Measurements from ENCODE around the gene NOP14.

DNA sequence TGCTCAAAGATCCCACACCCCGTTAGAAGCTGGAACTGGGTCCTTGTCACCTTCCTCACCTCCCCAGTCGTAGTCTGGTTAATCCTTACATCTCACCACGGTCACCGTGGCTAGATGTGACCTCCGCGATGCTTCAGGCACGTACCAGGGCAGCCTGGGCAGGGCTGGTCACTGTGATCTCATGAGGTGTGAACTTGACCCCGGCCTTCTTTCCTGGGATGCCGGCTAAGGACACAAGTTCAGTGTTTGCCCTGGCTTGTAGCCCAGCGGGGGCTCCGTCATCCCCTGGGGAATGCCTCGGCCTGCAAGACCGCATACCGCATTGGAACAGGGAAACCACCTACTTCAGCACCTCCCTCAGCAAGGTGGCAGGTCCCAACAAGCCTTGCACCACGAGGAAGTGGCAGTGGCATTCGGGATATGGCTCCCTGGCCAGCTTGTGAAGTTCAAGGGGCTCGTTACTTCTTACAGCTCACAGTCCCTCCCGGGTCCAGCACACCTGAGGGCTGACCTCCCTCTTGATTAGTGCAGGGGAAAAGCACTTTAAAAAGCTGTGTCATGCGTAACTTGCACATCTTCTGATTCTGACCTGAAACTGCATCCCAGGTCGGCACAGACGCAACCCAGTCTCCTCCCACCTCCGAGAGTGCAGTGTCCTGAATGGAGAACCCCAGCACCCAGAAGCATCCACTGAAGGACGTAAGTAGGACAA, 25.9 kb downstream of the NOP14 start:
- TF ChIP-seq, protein P1, sequence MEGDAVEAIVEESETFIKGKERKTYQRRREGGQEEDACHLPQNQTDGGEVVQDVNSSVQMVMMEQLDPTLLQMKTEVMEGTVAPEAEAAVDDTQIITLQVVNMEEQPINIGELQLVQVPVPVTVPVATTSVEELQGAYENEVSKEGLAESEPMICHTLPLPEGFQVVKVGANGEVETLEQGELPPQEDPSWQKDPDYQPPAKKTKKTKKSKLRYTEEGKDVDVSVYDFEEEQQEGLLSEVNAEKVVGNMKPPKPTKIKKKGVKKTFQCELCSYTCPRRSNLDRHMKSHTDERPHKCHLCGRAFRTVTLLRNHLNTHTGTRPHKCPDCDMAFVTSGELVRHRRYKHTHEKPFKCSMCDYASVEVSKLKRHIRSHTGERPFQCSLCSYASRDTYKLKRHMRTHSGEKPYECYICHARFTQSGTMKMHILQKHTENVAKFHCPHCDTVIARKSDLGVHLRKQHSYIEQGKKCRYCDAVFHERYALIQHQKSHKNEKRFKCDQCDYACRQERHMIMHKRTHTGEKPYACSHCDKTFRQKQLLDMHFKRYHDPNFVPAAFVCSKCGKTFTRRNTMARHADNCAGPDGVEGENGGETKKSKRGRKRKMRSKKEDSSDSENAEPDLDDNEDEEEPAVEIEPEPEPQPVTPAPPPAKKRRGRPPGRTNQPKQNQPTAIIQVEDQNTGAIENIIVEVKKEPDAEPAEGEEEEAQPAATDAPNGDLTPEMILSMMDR (conservative IDR thresholded peaks at IDR 0.05; ENCODE audit: low read length) = no peak
- TF ChIP-seq EZH2phosphoT487 (IDR thresholded peaks at IDR 0.05; ENCODE audit: borderline replicate concordance) = no peak

Measured in Loucy (cell line).